SK-N-SH treated with all-trans-retinoic acid at 6 μM for 48 hours (cell line): ENCODE results near the gene C2CD5.

Source experiments
- ATAC-seq: fragments of 200-7000 bp; cut with Tn5 transposase; 3 replicates; pipeline ENCODE4 v1.9.1; 2020; ENCODE audit warnings: mild to moderate bottlenecking, moderate library complexity
- ARNTL ChIP-seq: fragments of 450-650 bp; formaldehyde crosslinking; IDR thresholded peaks from 2 replicates; pipeline ENCODE4 v1.5.0; 2020; ENCODE audit warnings: low read depth, mild to moderate bottlenecking, moderate library complexity, borderline replicate concordance
- BACH2 ChIP-seq: fragments of 250-450 bp; sonication (Bioruptor Pico); IDR thresholded peaks from 2 replicates; pipeline ENCODE4 v1.9.0; 2021; ENCODE audit warnings: mild to moderate bottlenecking, borderline replicate concordance
- CREB5 ChIP-seq: fragments of 250-450 bp; sonication (Bioruptor Pico); IDR thresholded peaks from 2 replicates; pipeline ENCODE4 v1.5.1; 2020; ENCODE audit warnings: low read depth, mild to moderate bottlenecking, moderate library complexity
- CSDC2 ChIP-seq: fragments of 250-450 bp; sonication (Bioruptor Pico); IDR thresholded peaks from 2 replicates; pipeline ENCODE4 v1.5.0; 2020; ENCODE audit warnings: mild to moderate bottlenecking, moderate library complexity
- ESRRG ChIP-seq: fragments of 250-450 bp; sonication (Bioruptor Pico); IDR thresholded peaks from 2 replicates; pipeline ENCODE4 v1.6.1; 2021; ENCODE audit warnings: mild to moderate bottlenecking
- GLIS3 ChIP-seq: fragments of 250-450 bp; sonication (Bioruptor Pico); IDR thresholded peaks from 2 replicates; pipeline ENCODE4 v1.5.0; 2020; ENCODE audit warnings: mild to moderate bottlenecking, moderate library complexity
- ISL1 ChIP-seq: fragments of 250-450 bp; sonication (Bioruptor Pico); IDR thresholded peaks from 2 replicates; pipeline ENCODE4 v2.1.2; 2022; ENCODE audit warnings: mild to moderate bottlenecking, moderate library complexity
- OSR1 ChIP-seq: fragments of 250-450 bp; sonication (Bioruptor Pico); IDR thresholded peaks from 2 replicates; pipeline ENCODE4 v1.8.0; 2022; ENCODE audit warnings: moderate library complexity, mild to moderate bottlenecking, inconsistent platforms
- PATZ1 ChIP-seq: fragments of 250-450 bp; sonication (Bioruptor Pico); IDR thresholded peaks from 2 replicates; pipeline ENCODE4 v1.8.0; 2020; ENCODE audit warnings: mild to moderate bottlenecking, moderate library complexity, borderline replicate concordance
- POU6F1 ChIP-seq: fragments of 250-450 bp; sonication (Bioruptor Pico); IDR thresholded peaks from 2 replicates; pipeline ENCODE4 v1.8.0; 2021; ENCODE audit warnings: low read depth, mild to moderate bottlenecking, moderate library complexity, borderline replicate concordance
- PPARA ChIP-seq: fragments of 250-450 bp; sonication (Bioruptor Pico); IDR thresholded peaks from 2 replicates; pipeline ENCODE4 v1.5.0; 2020; ENCODE audit warnings: mild to moderate bottlenecking, borderline replicate concordance
- RARB ChIP-seq: fragments of 250-450 bp; sonication (Bioruptor Pico); IDR thresholded peaks from 2 replicates; pipeline ENCODE4 v1.8.0; 2021; ENCODE audit warnings: mild to moderate bottlenecking, moderate library complexity
- SNAI2 ChIP-seq: fragments of 250-450 bp; sonication (Bioruptor Pico); IDR thresholded peaks from 2 replicates; pipeline ENCODE4 v1.5.0; 2020; ENCODE audit warnings: mild to moderate bottlenecking, moderate library complexity
- TCF4 ChIP-seq: fragments of 250-450 bp; sonication (Bioruptor Pico); IDR thresholded peaks from 2 replicates; pipeline ENCODE4 v1.8.0; 2021; ENCODE audit warnings: mild to moderate bottlenecking, moderate library complexity, borderline replicate concordance
- TOX ChIP-seq: fragments of 250-450 bp; sonication (Bioruptor Pico); IDR thresholded peaks from 2 replicates; pipeline ENCODE4 v1.8.0; 2021; ENCODE audit warnings: mild to moderate bottlenecking, moderate library complexity, borderline replicate concordance
- TSHZ2 ChIP-seq: fragments of 250-450 bp; sonication (Bioruptor Pico); IDR thresholded peaks from 2 replicates; pipeline ENCODE4 v1.5.0; 2020; ENCODE audit warnings: mild to moderate bottlenecking, moderate library complexity
- ZC3H10 ChIP-seq: fragments of 250-450 bp; sonication (Bioruptor Pico); IDR thresholded peaks from 2 replicates; pipeline ENCODE4 v1.5.1; 2021; ENCODE audit warnings: mild to moderate bottlenecking, moderate library complexity
- ZFP3 ChIP-seq: fragments of 250-450 bp; sonication (Bioruptor Pico); IDR thresholded peaks from 2 replicates; pipeline ENCODE4 v1.5.0; 2020; ENCODE audit warnings: mild to moderate bottlenecking, moderate library complexity
- ZFP30 ChIP-seq: fragments of 450-650 bp; formaldehyde crosslinking; IDR thresholded peaks from 2 replicates; pipeline ENCODE4 v1.5.0; 2022; ENCODE audit warnings: mild to moderate bottlenecking, moderate library complexity
- ZNF565 ChIP-seq: fragments of 450-650 bp; formaldehyde crosslinking; conservative IDR thresholded peaks from 2 replicates; pipeline ENCODE4 v1.5.0; 2020; ENCODE audit warnings: low read depth, mild to moderate bottlenecking, moderate library complexity
- ZNF70 ChIP-seq: fragments of 450-650 bp; formaldehyde crosslinking; IDR thresholded peaks from 2 replicates; pipeline ENCODE4 v1.5.0; 2020; ENCODE audit warnings: mild to moderate bottlenecking, moderate library complexity
- ZNF8 ChIP-seq: fragments of 450-650 bp; formaldehyde crosslinking; IDR thresholded peaks from 2 replicates; pipeline ENCODE4 v1.5.0; 2020; ENCODE audit warnings: mild to moderate bottlenecking, moderate library complexity

Gene C2CD5

GRCh38 chr12:22539055-22539454, 5.3 kb downstream of the C2CD5 start:
- no peak for TF ChIP-seq ESRRG (CRISPR knock-in tag)
- TF ChIP-seq ZC3H10 (CRISPR knock-in tag), result no peak
- TF ChIP-seq TSHZ2 (CRISPR knock-in tag), result no peak
- TF ChIP-seq SNAI2, result no peak
- ATAC-seq, result no peak

GRCh38 chr12:22538311-22538710, 6.0 kb downstream of the C2CD5 start:
- ATAC-seq, result no peak

GRCh38 chr12:22536971-22537544, 7.3 kb downstream of the C2CD5 start:
- TF ChIP-seq PATZ1 (CRISPR knock-in tag) (no peak), GLIS3 (CRISPR knock-in tag) (no peak)
- no peak for ATAC-seq

More at GRCh38 chr12:22538311-22538710, 6.0 kb downstream of the C2CD5 start:
- TF ChIP-seq POU6F1 (no peak), ZNF8 (CRISPR knock-in tag) (no peak), TOX (no peak), TCF4 (CRISPR knock-in tag) (no peak), ARNTL (no peak), OSR1 (CRISPR knock-in tag) (no peak), ZNF70 (CRISPR knock-in tag) (no peak), RARB (CRISPR knock-in tag) (no peak), CREB5 (no peak), ZNF565 (CRISPR knock-in tag) (no peak), BACH2 (no peak), PPARA (CRISPR knock-in tag) (no peak), ZFP30 (CRISPR knock-in tag) (no peak), GLIS3 (CRISPR knock-in tag) (no peak), ESRRG (CRISPR knock-in tag) (no peak), ZC3H10 (CRISPR knock-in tag) (no peak), ISL1 (CRISPR knock-in tag) (no peak), ZFP3 (CRISPR knock-in tag) (no peak), CSDC2 (no peak), SNAI2 (no peak)
- TF ChIP-seq, all 23 proteins: peak for 0

GRCh38 chr12:22536346-22536945, 7.9 kb downstream of the C2CD5 start:
- no peak for ATAC-seq
- TF ChIP-seq ZNF70 (CRISPR knock-in tag) (no peak), TOX (no peak), POU6F1 (no peak), PPARA (CRISPR knock-in tag) (no peak), ZFP3 (CRISPR knock-in tag) (no peak), PATZ1 (CRISPR knock-in tag) (no peak), CSDC2 (no peak), ZFP30 (CRISPR knock-in tag) (no peak), GLIS3 (CRISPR knock-in tag) (no peak), SNAI2 (no peak), ISL1 (CRISPR knock-in tag) (no peak), ESRRG (CRISPR knock-in tag) (no peak), ARNTL (no peak), TCF4 (CRISPR knock-in tag) (no peak), ZC3H10 (CRISPR knock-in tag) (no peak), RARB (CRISPR knock-in tag) (no peak), OSR1 (CRISPR knock-in tag) (no peak), CREB5 (no peak)
